Astrocyte (in vitro differentiated cells and primary cell): Measurements from ENCODE around the gene PPP1R1A. TPM values are rescaled to one million over a fixed set of nuclear protein-coding genes. Genes with fewer than 3 reads are reported as not detected.

Source experiments
- DNase-seq: peaks from one replicate; pipeline ENCODE4 v3.0.0-alpha.2; 2010; ENCODE audit warnings: low read depth
- FAIRE-seq: peaks from 2 replicates; lab custom pipeline; 2011; peaks lifted over from hg19 to GRCh38; lab: Jason Lieb, UNC
- H2AFZ ChIP-seq: 2 replicates; pipeline ENCODE4 v1.6.0; 2012; ENCODE audit warnings: low read depth, low read length, inconsistent platforms
- H3K27ac ChIP-seq: 2 replicates; pipeline ENCODE4 v1.5.1; 2011; ENCODE audit warnings: low read depth, low read length, inconsistent platforms
- H3K27me3 ChIP-seq: 2 replicates; pipeline ENCODE4 v1.6.0; 2011; ENCODE audit warnings: low read length, inconsistent platforms; ENCODE audit not compliant: insufficient read depth
- H3K36me3 ChIP-seq: 2 replicates; pipeline ENCODE4 v1.5.1; 2011; ENCODE audit warnings: low read length, inconsistent platforms; ENCODE audit not compliant: insufficient read depth
- H3K4me1 ChIP-seq: 2 replicates; pipeline ENCODE4 v1.5.1; 2011; ENCODE audit warnings: low read length, inconsistent platforms; ENCODE audit not compliant: insufficient read depth
- H3K4me2 ChIP-seq: 2 replicates; pipeline ENCODE4 v1.6.0; 2012; ENCODE audit warnings: low read length, inconsistent platforms
- H3K4me3 ChIP-seq: 2 replicates; pipeline ENCODE4 v1.5.1; 2011; ENCODE audit warnings: low read depth, mild to moderate bottlenecking, low read length, inconsistent platforms; ENCODE audit not compliant: insufficient read depth
- H3K79me2 ChIP-seq: 2 replicates; pipeline ENCODE4 v1.6.0; 2012; ENCODE audit warnings: mild to moderate bottlenecking, low read length, inconsistent platforms; ENCODE audit not compliant: insufficient read depth
- H3K9ac ChIP-seq: 2 replicates; pipeline ENCODE4 v1.6.0; 2012; ENCODE audit warnings: mild to moderate bottlenecking, low read length, inconsistent platforms
- H3K9me3 ChIP-seq: 2 replicates; pipeline ENCODE4 v1.5.1; 2012; ENCODE audit warnings: low read depth, mild to moderate bottlenecking, low read length, inconsistent platforms; ENCODE audit not compliant: insufficient read depth
- H4K20me1 ChIP-seq: 2 replicates; pipeline ENCODE4 v1.6.0; 2012; ENCODE audit warnings: low read length, inconsistent platforms; ENCODE audit not compliant: insufficient read depth
- H3K27ac Mint-ChIP-seq: one replicate; pipeline ENCODE4 v1.8.0; 2021; ENCODE audit warnings: mild to moderate bottlenecking, mixed read lengths; ENCODE audit not compliant: unreplicated experiment
- H3K27me3 Mint-ChIP-seq: one replicate; pipeline ENCODE4 v1.8.0; 2021; ENCODE audit warnings: low read depth, mixed read lengths; ENCODE audit not compliant: unreplicated experiment
- H3K36me3 Mint-ChIP-seq: one replicate; pipeline ENCODE4 v1.8.0; 2021; ENCODE audit warnings: low read depth, mixed read lengths; ENCODE audit not compliant: unreplicated experiment
- H3K4me1 Mint-ChIP-seq: one replicate; pipeline ENCODE4 v1.8.0; 2021; ENCODE audit warnings: low read depth, mixed read lengths; ENCODE audit not compliant: unreplicated experiment
- H3K4me3 Mint-ChIP-seq: one replicate; pipeline ENCODE4 v1.8.0; 2021; ENCODE audit warnings: mild to moderate bottlenecking, moderate library complexity, mixed read lengths; ENCODE audit not compliant: unreplicated experiment
- H3K9me3 Mint-ChIP-seq: one replicate; pipeline ENCODE4 v1.8.0; 2021; ENCODE audit warnings: mild to moderate bottlenecking, mixed read lengths; ENCODE audit not compliant: unreplicated experiment
- CTCF ChIP-seq: IDR thresholded peaks from 2 replicates; pipeline ENCODE4 v1.5.1; 2011; ENCODE audit warnings: low read depth, mild to moderate bottlenecking, inconsistent platforms, low read length, moderate library complexity; ENCODE audit not compliant: insufficient read depth
- EZH2 ChIP-seq: IDR thresholded peaks from 2 replicates; pipeline ENCODE4 v1.6.1; 2012; ENCODE audit warnings: mild to moderate bottlenecking, low read length, inconsistent platforms; ENCODE audit not compliant: insufficient read depth
- total RNA-seq: library from RNA; stranded (reverse); gene quantifications from 2 replicates; pipeline ENCODE4 v1.2.1, GENCODE V29; 2021

PPP1R1A gene
- total RNA-seq, 1 donor from 2014 or later: 0.52 TPM

DNA sequence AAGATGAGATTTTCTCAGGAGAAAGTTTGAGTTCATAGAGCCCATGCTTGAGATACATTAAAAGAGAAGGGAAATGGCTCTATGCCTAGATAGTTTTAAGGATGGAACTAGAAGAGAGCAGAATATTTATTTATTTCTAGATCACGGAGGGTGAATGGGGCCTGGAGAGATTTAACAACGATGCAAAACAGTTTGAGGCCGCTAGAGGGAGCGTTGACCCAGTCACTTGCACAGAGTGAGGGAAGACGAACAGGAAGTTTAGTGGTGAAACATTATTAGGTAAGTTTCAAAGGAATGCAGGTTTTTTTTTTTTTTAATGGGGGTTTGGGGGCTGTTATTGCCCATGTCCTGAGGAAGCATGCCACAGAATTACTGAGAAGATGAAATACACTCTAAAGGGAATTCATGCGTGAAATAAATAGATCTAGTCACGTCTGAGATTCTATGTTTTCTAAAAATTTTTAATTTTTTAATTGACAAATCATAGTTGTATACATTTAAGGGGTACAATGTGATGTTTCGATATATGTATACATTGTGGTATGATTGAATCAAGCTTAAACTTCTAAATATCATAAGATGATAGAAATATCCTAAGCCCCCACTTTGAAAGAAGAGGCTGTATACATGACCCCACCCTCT is 14.8 kb upstream of the PPP1R1A start:
- Histone ChIP-seq H3K4me1 (no peaks in the 10 kb centered on the region), H3K27ac (no peak overlapping the region), H3K79me2 (no peaks in the 10 kb centered on the region), H2AFZ (no peak overlapping the region), H3K4me3 (no peak overlapping the region), H3K4me2 (no peak overlapping the region), H3K27me3 (peaks cover 11% of the 10 kb centered on the region), H3K9me3 (no peaks in the 10 kb centered on the region), H3K9ac (no peak overlapping the region), H3K36me3 (no peaks in the 10 kb centered on the region), H4K20me1 (no peaks in the 10 kb centered on the region)
- peaks cover 32% of the 10 kb centered on the region for H3K27me3 Mint-ChIP-seq
- FAIRE-seq (peak; percentile 54), DNase-seq (peak; percentile 46)
- H3K4me1 Mint-ChIP-seq: peaks cover 12% of the 10 kb centered on the region
- H3K4me3 Mint-ChIP-seq: no peak overlapping the region
- TF ChIP-seq EZH2 (no peak), CTCF (peak; percentile 87)
- H3K36me3 Mint-ChIP-seq: no peaks in the 10 kb centered on the region
- peak overlapping the region; percentile 1 for H3K27ac Mint-ChIP-seq
- peaks cover 7% of the 10 kb centered on the region for H3K9me3 Mint-ChIP-seq

- H3K9me3 Mint-ChIP-seq: peaks cover 6% of the 10 kb centered on the region
- H3K36me3 ChIP-seq: no peaks in the 10 kb centered on the region
- H3K4me1 ChIP-seq: no peaks in the 10 kb centered on the region
- H3K4me1 Mint-ChIP-seq: peaks cover 10% of the 10 kb centered on the region
- no peak overlapping the region for H3K27ac ChIP-seq
- no peaks in the 10 kb centered on the region for H3K79me2 ChIP-seq
- H3K9ac ChIP-seq: no peak overlapping the region
- H2AFZ ChIP-seq: no peak overlapping the region
- peak overlapping the region; percentile 2 for H3K27ac Mint-ChIP-seq
- no peaks in the 10 kb centered on the region for H3K9me3 ChIP-seq
- H3K27me3 Mint-ChIP-seq: peaks cover 27% of the 10 kb centered on the region
- no peak overlapping the region for H3K4me3 ChIP-seq
- no peak for TF ChIP-seq EZH2
- TF ChIP-seq CTCF: no peak
- peaks cover 10% of the 10 kb centered on the region for H3K27me3 ChIP-seq
- no peaks in the 10 kb centered on the region for H3K36me3 Mint-ChIP-seq
- H4K20me1 ChIP-seq: no peaks in the 10 kb centered on the region
- H3K4me2 ChIP-seq: no peak overlapping the region
- FAIRE-seq (no peak), DNase-seq (no peak)
- no peak overlapping the region for H3K4me3 Mint-ChIP-seq
Observed at GRCh38 chr12:54602661-54603060, 14.2 kb upstream of the PPP1R1A start.

DNA sequence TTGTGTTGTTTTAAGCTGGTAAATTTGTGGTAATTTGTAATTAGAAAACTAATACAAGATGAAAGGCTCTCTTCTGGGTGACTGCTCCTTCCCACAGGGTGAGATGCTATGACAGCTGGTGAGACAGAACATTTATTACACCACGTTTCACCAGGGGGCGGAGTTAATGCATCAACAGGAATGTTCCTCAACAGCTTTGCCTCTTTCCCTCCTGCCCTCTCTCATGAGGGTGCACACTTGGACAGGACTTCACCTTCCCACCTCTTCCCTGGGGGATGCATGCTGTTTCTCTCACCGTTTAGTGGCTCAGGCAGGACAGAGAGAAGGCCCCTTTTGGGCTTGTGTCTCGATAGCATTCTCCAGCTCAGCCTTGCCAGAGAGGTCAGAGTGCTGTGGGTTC is 13.4 kb upstream of the PPP1R1A start:
- Histone ChIP-seq H3K9ac (no peak overlapping the region), H3K9me3 (no peaks in the 10 kb centered on the region), H3K4me1 (no peaks in the 10 kb centered on the region), H3K36me3 (no peaks in the 10 kb centered on the region), H4K20me1 (no peaks in the 10 kb centered on the region), H3K4me2 (no peak overlapping the region), H3K27me3 (peaks cover 5% of the 10 kb centered on the region), H3K79me2 (no peaks in the 10 kb centered on the region), H2AFZ (no peak overlapping the region), H3K27ac (no peak overlapping the region), H3K4me3 (no peak overlapping the region)
- Mint-ChIP-seq H3K4me1 (peaks cover 10% of the 10 kb centered on the region), H3K27me3 (peaks cover 27% of the 10 kb centered on the region), H3K4me3 (no peak overlapping the region), H3K9me3 (peaks cover 1% of the 10 kb centered on the region), H3K27ac (no peak overlapping the region), H3K36me3 (no peaks in the 10 kb centered on the region)
- FAIRE-seq (no peak), DNase-seq (no peak)
- TF ChIP-seq EZH2: no peak
- no peak for TF ChIP-seq CTCF
